ENCODE results near the gene MAN1A1.

DNA sequence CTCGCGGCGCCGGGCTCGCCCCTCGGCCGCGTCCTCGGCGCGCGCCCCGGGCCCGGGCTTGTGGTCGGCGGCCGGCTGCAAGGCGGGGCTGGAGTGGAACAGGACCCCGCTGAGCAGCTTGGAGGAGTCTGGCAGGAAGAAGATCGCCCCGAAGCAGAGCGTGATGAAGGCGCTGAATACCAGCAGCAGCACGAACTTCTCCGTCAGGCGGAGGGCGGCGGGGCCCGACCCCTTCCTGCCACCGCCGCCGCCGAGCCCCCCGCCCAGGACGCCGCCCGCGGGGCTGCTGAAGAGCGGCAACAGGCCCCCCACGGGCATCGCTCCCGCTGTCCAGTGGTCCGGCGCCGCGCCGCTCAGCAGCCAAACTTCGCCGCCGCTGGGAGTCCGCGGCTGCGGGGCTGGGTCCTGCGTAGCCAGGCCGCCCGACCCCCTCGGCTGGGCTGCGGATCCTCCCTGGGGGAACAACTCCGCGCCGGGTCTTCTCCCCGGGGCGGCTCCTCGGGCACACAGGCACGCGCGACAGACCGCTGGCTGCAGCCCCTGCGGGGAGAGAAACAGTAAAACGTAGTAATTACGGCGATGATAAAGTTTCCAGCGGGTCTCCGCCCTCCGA lies 707 bp downstream of the MAN1A1 start:
- TF ChIP-seq, protein P1, sequence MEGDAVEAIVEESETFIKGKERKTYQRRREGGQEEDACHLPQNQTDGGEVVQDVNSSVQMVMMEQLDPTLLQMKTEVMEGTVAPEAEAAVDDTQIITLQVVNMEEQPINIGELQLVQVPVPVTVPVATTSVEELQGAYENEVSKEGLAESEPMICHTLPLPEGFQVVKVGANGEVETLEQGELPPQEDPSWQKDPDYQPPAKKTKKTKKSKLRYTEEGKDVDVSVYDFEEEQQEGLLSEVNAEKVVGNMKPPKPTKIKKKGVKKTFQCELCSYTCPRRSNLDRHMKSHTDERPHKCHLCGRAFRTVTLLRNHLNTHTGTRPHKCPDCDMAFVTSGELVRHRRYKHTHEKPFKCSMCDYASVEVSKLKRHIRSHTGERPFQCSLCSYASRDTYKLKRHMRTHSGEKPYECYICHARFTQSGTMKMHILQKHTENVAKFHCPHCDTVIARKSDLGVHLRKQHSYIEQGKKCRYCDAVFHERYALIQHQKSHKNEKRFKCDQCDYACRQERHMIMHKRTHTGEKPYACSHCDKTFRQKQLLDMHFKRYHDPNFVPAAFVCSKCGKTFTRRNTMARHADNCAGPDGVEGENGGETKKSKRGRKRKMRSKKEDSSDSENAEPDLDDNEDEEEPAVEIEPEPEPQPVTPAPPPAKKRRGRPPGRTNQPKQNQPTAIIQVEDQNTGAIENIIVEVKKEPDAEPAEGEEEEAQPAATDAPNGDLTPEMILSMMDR (IDR thresholded peaks at IDR 0.05), result no peak
- no peak for TF ChIP-seq POLR2A (IDR thresholded peaks at IDR 0.05)

All from thyroid gland (tissue), 4 donors.